Amniotic stem cell (primary cell): ENCODE data around the gene IRGM.

ENCODE experiments used
- DNase-seq: peaks from one replicate; lab custom pipeline; 2025; lab: John Stamatoyannopoulos, UW

The IRGM gene

DNA sequence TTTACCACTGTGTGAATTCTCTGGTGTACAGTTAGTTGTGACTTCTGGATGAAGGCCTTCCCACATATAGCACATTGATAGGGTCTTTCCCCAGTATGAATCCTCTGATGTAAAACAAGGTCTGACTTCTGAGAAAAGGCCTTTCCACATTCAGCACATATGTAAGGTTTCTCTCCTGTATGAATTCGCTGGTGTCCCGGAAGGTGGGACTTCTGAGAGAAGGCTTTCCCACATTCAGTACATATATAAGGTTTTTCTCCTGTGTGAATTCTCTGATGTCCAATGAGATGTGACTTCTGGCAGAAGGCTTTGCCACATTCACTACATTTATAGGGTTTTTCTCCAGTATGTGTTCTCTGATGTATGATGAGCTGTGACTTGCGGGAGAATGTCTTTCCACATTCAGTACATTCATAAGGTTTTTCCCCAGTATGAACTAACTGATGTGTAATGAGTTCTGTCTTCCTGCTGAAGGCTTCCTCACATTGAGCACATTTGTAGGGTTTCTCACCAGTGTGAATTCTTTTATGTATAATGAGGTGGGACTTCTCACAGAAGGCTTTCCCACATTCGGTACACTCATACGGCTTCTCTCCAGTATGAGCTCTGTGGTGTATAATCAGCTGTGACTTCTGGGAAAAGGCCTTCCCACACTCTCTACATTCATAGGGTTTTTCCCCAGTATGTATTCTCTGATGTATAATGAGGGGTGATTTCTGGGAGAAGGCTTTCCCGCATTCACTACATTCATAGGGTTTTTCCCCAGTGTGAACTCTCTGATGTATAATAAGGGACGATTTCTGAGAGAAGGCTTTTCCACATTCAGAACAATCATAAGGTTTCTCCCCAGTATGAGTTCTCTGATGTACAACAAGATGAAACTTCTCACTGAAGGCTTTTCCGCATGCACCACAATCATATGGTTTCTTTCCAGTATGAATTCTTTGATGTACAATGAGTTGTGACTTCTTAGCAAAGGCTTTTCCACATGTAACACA is 49.4 kb downstream of the IRGM start:
- DNase-seq: no peak
